Type B pancreatic cell (in vitro differentiated cells): ENCODE results near the gene SLC25A48. TPM values are rescaled to one million over a fixed set of nuclear protein-coding genes. Genes with fewer than 3 reads are reported as not detected.

Experiments
- DNase-seq: peaks from one replicate; pipeline ENCODE4 v3.0.0; 2021; ENCODE audit warnings: mixed read lengths; ENCODE audit not compliant: unreplicated experiment; ENCODE audit errors: extremely low spot score
- H3K27ac Mint-ChIP-seq: 2 replicates; pipeline ENCODE4 v1.8.0; 2021; ENCODE audit warnings: mild to moderate bottlenecking, mixed read lengths
- H3K27me3 Mint-ChIP-seq: 2 replicates; pipeline ENCODE4 v1.8.0; 2021; ENCODE audit warnings: mixed read lengths
- H3K36me3 Mint-ChIP-seq: 2 replicates; pipeline ENCODE4 v1.8.0; 2021; ENCODE audit warnings: mixed read lengths
- H3K4me1 Mint-ChIP-seq: one replicate; pipeline ENCODE4 v1.8.0; 2021; ENCODE audit warnings: mixed read lengths; ENCODE audit not compliant: unreplicated experiment
- H3K4me3 Mint-ChIP-seq: 2 replicates; pipeline ENCODE4 v1.8.0; 2021; ENCODE audit warnings: mild to moderate bottlenecking, mixed read lengths
- H3K9me3 Mint-ChIP-seq: 2 replicates; pipeline ENCODE4 v1.8.0; 2021; ENCODE audit warnings: mixed read lengths
- CTCF ChIP-seq: fragments of 200-600 bp; sonication (generic); conservative IDR thresholded peaks from 2 replicates; pipeline ENCODE4 v1.5.0; 2021; ENCODE audit warnings: antibody characterized with exemption, mild to moderate bottlenecking
- total RNA-seq: library from RNA; stranded (reverse); gene quantifications from 2 replicates; pipeline ENCODE4 v1.2.1, GENCODE V29; 2021; ENCODE audit warnings: low replicate concordance

SLC25A48 gene
- total RNA-seq, 1 donor from 2014 or later: 8.2 TPM

DNA sequence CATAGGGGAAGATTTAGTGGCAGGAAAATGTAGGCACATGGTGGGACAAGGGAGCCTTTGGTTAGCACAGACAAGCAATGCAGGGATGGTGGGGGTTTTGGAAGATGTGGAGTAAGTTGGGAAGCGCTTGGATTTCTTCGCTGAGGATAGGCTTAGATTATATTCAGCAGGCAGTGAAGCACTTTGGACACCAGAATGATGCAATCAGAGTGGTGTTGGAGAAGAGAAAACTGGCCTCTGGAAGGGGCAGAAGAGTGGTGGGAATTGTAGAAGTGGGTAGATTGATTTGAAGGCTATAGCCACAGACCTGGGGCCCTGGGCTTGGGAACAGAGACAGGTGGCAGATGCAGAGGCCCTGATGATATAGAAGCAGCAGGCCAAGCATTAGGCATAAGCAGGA lies 28.3 kb downstream of the SLC25A48 start:
- Mint-ChIP-seq H3K27ac (no peak overlapping the region), H3K4me3 (no peak overlapping the region), H3K4me1 (no peaks in the 10 kb centered on the region), H3K9me3 (no peaks in the 10 kb centered on the region), H3K36me3 (no peaks in the 10 kb centered on the region), H3K27me3 (peaks cover 16% of the 10 kb centered on the region)
- no peak for DNase-seq
- TF ChIP-seq CTCF: no peak

DNA sequence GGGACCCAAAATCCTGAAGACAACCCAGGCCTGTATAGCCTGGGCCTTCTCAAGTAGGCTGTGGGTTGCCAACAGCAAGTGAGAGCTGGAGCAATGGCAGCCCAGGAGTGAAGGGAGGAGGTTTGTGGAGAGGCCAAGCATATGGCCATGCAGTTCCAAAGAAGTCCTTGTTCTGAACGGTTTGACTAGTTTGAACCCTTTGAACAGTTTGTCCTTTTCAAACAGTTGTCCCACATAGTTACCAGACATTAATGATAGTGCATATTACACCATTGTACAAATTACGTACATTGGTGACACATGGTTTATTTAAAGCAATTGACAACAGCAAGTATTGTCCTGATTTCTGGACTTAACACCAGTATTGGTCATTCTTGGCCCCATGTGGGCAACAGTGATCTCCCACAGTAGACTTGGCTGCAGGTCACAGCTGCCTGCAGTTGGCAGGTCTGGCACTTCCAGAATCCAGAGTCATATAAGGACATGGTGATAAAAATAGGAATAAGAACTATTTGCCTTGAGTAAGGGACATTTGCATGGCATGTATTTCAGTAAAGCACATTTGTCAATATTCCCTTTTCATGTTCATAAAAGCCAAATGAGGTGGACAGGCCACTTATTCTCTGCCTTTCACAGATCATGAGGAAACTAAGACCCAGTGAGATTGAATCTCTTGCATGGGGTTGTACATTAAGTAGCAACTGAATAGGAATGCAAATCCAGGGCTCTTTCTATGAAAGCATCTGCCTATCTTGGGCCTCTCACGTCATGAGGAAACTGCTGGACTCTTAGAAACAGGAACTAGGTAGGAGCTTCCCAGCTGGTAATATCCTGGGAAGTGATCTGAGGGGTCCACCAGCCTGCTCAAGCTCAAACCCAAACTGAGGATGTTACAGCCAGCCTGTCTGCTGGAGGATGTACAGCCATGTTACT lies 30.3 kb downstream of the SLC25A48 start:
- Mint-ChIP-seq H3K9me3 (no peaks in the 10 kb centered on the region), H3K36me3 (no peaks in the 10 kb centered on the region)

DNA sequence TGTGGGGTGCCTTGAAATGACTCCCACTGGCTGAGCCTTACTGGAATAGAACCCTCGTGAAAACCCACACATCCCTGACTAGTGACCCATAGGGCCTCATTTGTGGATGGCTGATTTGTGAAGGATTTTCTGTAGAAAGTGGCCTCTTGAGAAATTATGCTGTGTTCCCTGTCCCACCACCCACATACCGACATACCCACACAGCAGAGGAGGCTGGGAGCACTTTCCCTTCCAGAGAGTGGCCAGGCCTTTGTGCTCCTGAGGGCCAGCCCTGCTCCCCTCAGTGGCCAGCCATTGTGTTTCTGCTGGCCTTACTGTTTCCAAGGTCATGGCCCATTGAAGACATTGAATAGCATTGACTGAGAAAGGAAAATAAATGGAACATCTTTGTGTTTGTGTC lies 31.6 kb downstream of the SLC25A48 start:
- Mint-ChIP-seq H3K27me3 (peaks cover 21% of the 10 kb centered on the region), H3K4me1 (no peaks in the 10 kb centered on the region), H3K9me3 (no peaks in the 10 kb centered on the region), H3K27ac (no peak overlapping the region), H3K4me3 (no peak overlapping the region), H3K36me3 (no peaks in the 10 kb centered on the region)
- TF ChIP-seq CTCF: no peak
- no peak for DNase-seq

More for the DNA sequence above, 30.3 kb downstream of the SLC25A48 start:
- Mint-ChIP-seq H3K27ac (no peak overlapping the region), H3K27me3 (peaks cover 16% of the 10 kb centered on the region), H3K4me3 (no peak overlapping the region), H3K4me1 (no peaks in the 10 kb centered on the region)
- no peak for DNase-seq
- no peak for TF ChIP-seq CTCF

DNA sequence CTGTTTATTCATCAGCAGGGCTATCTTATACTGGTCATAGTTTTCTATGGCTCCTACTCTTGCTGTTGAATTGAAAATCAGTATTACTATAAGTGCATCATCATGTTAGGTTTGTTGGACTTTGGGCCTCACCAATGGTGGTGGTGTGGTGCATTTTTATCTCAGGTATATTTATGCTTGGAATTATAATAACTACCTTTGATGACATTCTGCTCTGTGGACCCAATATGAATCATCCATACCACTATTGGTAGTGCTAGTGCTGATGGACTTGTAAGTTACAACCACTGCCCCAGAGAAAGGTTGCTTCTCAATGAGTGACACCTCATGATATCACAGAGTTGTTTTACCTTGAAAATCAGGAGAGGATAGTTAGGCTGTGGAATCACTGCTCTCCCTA lies 33.1 kb downstream of the SLC25A48 start:
- no peak for DNase-seq

GRCh38 chr5:135868681-135869080 lies 34.2 kb downstream of the SLC25A48 start:
- peaks cover 25% of the 10 kb centered on the region for H3K27me3 Mint-ChIP-seq
- DNase-seq: no peak
- H3K4me3 Mint-ChIP-seq: no peak overlapping the region
- no peak overlapping the region for H3K27ac Mint-ChIP-seq
- H3K4me1 Mint-ChIP-seq: no peaks in the 10 kb centered on the region
- H3K36me3 Mint-ChIP-seq: no peaks in the 10 kb centered on the region
- no peaks in the 10 kb centered on the region for H3K9me3 Mint-ChIP-seq
- no peak for TF ChIP-seq CTCF

More for the DNA sequence above, 33.1 kb downstream of the SLC25A48 start:
- no peaks in the 10 kb centered on the region for H3K4me1 Mint-ChIP-seq
- H3K9me3 Mint-ChIP-seq: no peaks in the 10 kb centered on the region
- H3K36me3 Mint-ChIP-seq: no peaks in the 10 kb centered on the region
- H3K27ac Mint-ChIP-seq: no peak overlapping the region
- no peak for TF ChIP-seq CTCF
- H3K4me3 Mint-ChIP-seq: no peak overlapping the region
- peaks cover 25% of the 10 kb centered on the region for H3K27me3 Mint-ChIP-seq
